Tibial nerve (tissue), 4 donors: Measurements from ENCODE around the gene TNFAIP2. TPM values are rescaled to one million over a fixed set of nuclear protein-coding genes. Genes with fewer than 3 reads are reported as not detected.

Experiments used
- DNase-seq, 2 donors: peaks; one replicate each; pipeline ENCODE4 v3.0.0-alpha.2; 2019; ENCODE audit warnings: low spot score in 2 of 2
- H3K27ac ChIP-seq, 4 donors: fragments of 200-600 bp; sonication (generic) in 3 of 4; one replicate each; pipeline ENCODE4 v1.5.1; 2017 to 2019; ENCODE audit warnings: mild to moderate bottlenecking in 1 of 4
- H3K27me3 ChIP-seq, 2 donors: fragments of 200-600 bp; sonication (generic) in 1 of 2; one replicate each; pipeline versions ENCODE4 v1.5.1 to v1.6.0; 2017 to 2019
- H3K36me3 ChIP-seq, 3 donors: fragments of 200-600 bp; sonication (generic); one replicate each; pipeline ENCODE4 v1.5.1; 2018 to 2019
- H3K4me1 ChIP-seq, 4 donors: fragments of 200-600 bp; sonication (generic) in 3 of 4; one replicate each; pipeline ENCODE4 v1.5.1; 2017 to 2019
- H3K4me3 ChIP-seq, 4 donors: fragments of 200-600 bp; sonication (generic) in 3 of 4; one replicate each; pipeline ENCODE4 v1.5.1; 2017 to 2019; ENCODE audit warnings: mild to moderate bottlenecking in 1 of 4, moderate library complexity in 1 of 4
- H3K9me3 ChIP-seq, 4 donors: fragments of 200-600 bp; sonication (generic) in 3 of 4; one replicate each; pipeline ENCODE4 v1.5.1; 2017 to 2019
- CTCF ChIP-seq, 5 experiments: fragments of 200-600 bp in 3 of 5; fragments of 450-650 bp in 2 of 5; sonication (generic) in 3 of 5; IDR thresholded peaks; one replicate each; pipeline ENCODE4 v1.5.1; 2016 to 2019; ENCODE audit warnings: antibody characterized with exemption in 5 of 5, mild to moderate bottlenecking in 3 of 5, moderate library complexity in 2 of 5
- EP300 ChIP-seq, 2 donors: sonication (generic); formaldehyde crosslinking; IDR thresholded peaks; one replicate each; pipeline ENCODE4 v1.6.1; 2017; ENCODE audit warnings: antibody characterized with exemption in 2 of 2, mild to moderate bottlenecking in 1 of 2
- POLR2A ChIP-seq, 2 donors: fragments of 450-650 bp; IDR thresholded peaks; one replicate each; pipeline ENCODE4 v1.6.1; 2017; ENCODE audit warnings: antibody characterized with exemption in 2 of 2, mild to moderate bottlenecking in 2 of 2, moderate library complexity in 2 of 2
- WGBS, 2 donors: methylation state at CpG; one replicate each; pipeline ENCODE4 v1.1.5; 2018; 5-methylcytosine and 5-hydroxymethylcytosine counted together
- total RNA-seq, 4 donors: library from RNA; depleted of rRNA; stranded (reverse); fragments of >200 nt; gene quantifications; one replicate each; pipeline ENCODE4 v1.1.0, GENCODE V29; 2016

Gene TNFAIP2
- total RNA-seq, 4 donors from 2014 or later: 42.9 to 49.4 (median 47.8) TPM

GRCh38 chr14:103131580-103131979, 8.3 kb downstream of the TNFAIP2 start:
- TF ChIP-seq CTCF (IDR thresholded peaks at IDR 0.05): no peak
- H3K36me3 ChIP-seq: peaks cover 0 to 67% (median 0%) of the 10 kb centered on the region in 3 donors
- WGBS, 2 donors: 84 to 89% methylated on average over 5 to 8 of the region's 9 CpGs

GRCh38 chr14:103132381-103133209, 9.3 kb downstream of the TNFAIP2 start:
- H3K27ac ChIP-seq: no peak overlapping the region

More at GRCh38 chr14:103131580-103131979, 8.3 kb downstream of the TNFAIP2 start:
- Histone ChIP-seq H3K4me1 (peaks cover 0 to 45% (median 6%) of the 10 kb centered on the region in 4 donors), H3K9me3 (no peaks in the 10 kb centered on the region), H3K4me3 (no peak overlapping the region), H3K27ac (no peak overlapping the region), H3K27me3 (peaks cover 0 to 7% of the 10 kb centered on the region in 2 donors)
- no peak for DNase-seq

GRCh38 chr14:103133210-103134140, 10.2 kb downstream of the TNFAIP2 start:
- 86 to 89% methylated on average over 23 to 24 of the region's 25 CpGs for WGBS, 2 donors
- H3K4me1 ChIP-seq: peaks cover 0 to 35% (median 0%) of the 10 kb centered on the region in 4 donors
- TF ChIP-seq POLR2A (IDR thresholded peaks at IDR 0.05) (no peak), CTCF (IDR thresholded peaks at IDR 0.05) (no peak), EP300 (IDR thresholded peaks at IDR 0.05) (no peak)

More at GRCh38 chr14:103132381-103133209, 9.3 kb downstream of the TNFAIP2 start:
- H3K4me1 ChIP-seq: peaks cover 0 to 39% (median 2%) of the 10 kb centered on the region in 4 donors
- peaks cover 0 to 7% of the 10 kb centered on the region in 2 donors for H3K27me3 ChIP-seq
- peaks cover 0 to 67% (median 0%) of the 10 kb centered on the region in 3 donors for H3K36me3 ChIP-seq
- TF ChIP-seq CTCF (IDR thresholded peaks at IDR 0.05) (no peak), EP300 (IDR thresholded peaks at IDR 0.05) (no peak), POLR2A (IDR thresholded peaks at IDR 0.05) (no peak)
- 81% methylated on average over 35 to 39 of the region's 39 CpGs for WGBS, 2 donors
- H3K4me3 ChIP-seq: no peak overlapping the region
- no peaks in the 10 kb centered on the region for H3K9me3 ChIP-seq
- no peak for DNase-seq

GRCh38 chr14:103134405-103134804, 11.1 kb downstream of the TNFAIP2 start:
- H3K4me1 ChIP-seq: peaks cover 0 to 36% (median 4%) of the 10 kb centered on the region in 4 donors
- DNase-seq: no peak
- no peak overlapping the region for H3K4me3 ChIP-seq
- peaks cover 0 to 10% of the 10 kb centered on the region in 2 donors for H3K27me3 ChIP-seq
- 45 to 97% methylated on average over 2 of the region's 2 CpGs for WGBS, 2 donors
- peaks cover 0 to 66% (median 0%) of the 10 kb centered on the region in 3 donors for H3K36me3 ChIP-seq
- TF ChIP-seq CTCF (IDR thresholded peaks at IDR 0.05) (no peak), EP300 (IDR thresholded peaks at IDR 0.05) (no peak), POLR2A (IDR thresholded peaks at IDR 0.05) (no peak)
- no peaks in the 10 kb centered on the region for H3K9me3 ChIP-seq
- H3K27ac ChIP-seq: no peak overlapping the region

More at GRCh38 chr14:103133210-103134140, 10.2 kb downstream of the TNFAIP2 start:
- Histone ChIP-seq H3K27me3 (peaks cover 0 to under 1% of the 10 kb centered on the region in 2 donors), H3K4me3 (no peak overlapping the region), H3K9me3 (no peaks in the 10 kb centered on the region), H3K27ac (no peak overlapping the region), H3K36me3 (peaks cover 0 to 67% (median 0%) of the 10 kb centered on the region in 3 donors)
- no peak for DNase-seq
